GM15510 (cell line): Measurements from ENCODE around the gene GMIP.

Source experiments
- POLR2A ChIP-seq: IDR thresholded peaks from 3 replicates; pipeline ENCODE4 v1.6.1; 2011; ENCODE audit warnings: borderline replicate concordance; ENCODE audit not compliant: insufficient read length; ENCODE audit errors: extremely low read depth

The GMIP gene

GRCh38 chr19:19626516-19627472, 16.7 kb downstream of the GMIP start:
- no peak for TF ChIP-seq POLR2A

GRCh38 chr19:19624032-19624570, 19.4 kb downstream of the GMIP start:
- no peak for TF ChIP-seq POLR2A

DNA sequence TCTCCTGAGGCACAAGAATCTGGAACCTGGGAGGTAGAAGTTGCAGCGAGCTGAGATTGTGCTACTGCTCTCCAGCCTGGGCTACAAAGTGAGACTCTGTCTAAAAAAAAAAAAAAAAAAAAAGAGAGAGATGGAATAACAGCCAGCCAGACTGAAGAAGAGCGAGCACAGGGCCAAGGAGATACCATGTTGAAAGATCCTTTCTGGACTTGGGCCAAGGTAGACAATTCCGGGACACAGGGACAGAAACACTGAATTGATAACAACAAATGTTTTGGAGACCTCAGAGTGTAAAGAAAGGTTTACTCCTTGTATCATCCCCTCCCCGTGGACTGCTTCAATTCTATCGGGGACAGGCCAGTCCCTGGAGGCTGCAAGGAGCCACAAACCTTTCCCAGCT, 20.1 kb downstream of the GMIP start:
- TF ChIP-seq POLR2A, result no peak

- TF ChIP-seq POLR2A, result no peak
Observed at GRCh38 chr19:19619849-19620210, 23.6 kb downstream of the GMIP start.

DNA sequence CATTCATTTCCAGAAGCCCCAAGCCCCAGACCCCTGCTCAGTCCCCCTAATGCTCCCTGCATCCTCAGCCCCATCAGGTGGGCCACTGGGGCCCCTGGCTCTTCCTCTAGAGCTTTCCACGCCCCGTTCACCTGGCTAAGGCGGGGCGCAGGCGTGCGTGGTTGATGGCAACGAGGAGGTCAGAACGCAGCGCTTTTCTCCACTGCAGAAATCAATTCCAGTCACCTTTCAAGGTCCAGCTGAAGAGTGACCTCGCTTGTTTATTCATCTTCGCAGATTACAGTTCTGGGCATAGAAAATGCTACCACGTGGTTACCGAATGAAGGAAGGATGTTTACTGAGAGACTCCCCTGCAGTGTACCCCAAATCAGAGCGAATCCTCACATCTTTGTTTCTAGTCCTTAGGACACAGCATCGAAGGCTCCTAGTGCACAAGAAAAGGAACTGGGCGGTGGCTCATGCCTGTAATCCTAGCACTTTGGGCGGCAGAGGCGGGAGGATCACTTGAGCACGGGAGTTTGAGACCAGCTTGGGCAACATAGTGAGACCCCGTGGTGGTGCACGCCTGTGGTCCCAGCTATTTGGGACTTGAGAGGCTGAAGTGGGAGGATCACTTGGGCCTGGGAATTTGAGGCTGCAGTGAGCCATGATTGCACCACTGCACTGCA, 24.1 kb downstream of the GMIP start:
- TF ChIP-seq POLR2A, result no peak

- peak; percentile 55 for TF ChIP-seq POLR2A
Observed at GRCh38 chr19:19618219-19619051, 25.0 kb downstream of the GMIP start, which contains the start of gene PBX4. Gene PBX4 (minus strand): TSS chr19:19618687. CDS start chr19:19618629, 58 bp downstream.

- no peak for TF ChIP-seq POLR2A
Observed at GRCh38 chr19:19615086-19615485, 28.4 kb downstream of the GMIP start.

GRCh38 chr19:19613506-19613905, 30.0 kb downstream of the GMIP start:
- no peak for TF ChIP-seq POLR2A

DNA sequence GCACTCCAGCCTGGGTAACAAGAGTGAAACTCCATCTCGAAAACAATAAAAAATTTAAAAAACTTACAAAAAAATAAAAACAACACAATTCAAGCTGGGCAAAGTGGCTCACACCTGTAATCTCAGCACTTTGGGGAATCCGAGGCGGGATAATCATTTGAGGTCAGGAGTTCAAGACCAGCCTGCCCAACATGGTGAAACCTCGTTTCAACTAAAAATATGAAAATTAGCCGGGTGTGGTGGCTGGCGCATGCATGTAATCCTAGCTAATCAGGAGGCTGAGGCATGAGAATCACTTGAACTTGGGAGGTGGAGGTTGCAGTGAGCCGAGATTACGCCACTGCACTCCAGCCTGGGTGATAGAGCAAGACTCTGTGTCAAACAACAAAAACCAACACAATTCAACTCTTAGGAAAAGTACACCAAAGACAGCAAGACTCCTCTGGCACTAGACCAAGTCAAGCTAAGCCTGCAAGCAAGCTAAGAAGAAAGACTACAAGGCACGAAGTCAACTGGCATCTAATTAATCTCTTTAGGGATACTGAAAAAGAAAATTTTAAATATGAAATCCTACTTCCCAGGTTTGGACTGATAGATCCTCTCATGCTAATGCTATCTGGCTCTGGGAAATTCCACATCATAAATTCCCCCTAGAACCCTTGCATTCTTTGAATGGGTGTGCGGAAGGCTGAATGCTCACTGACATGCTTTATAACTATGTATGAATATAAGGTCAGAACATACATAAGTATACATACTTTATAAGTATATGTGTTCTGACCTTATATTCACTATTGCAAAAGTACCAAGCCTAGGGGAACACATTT, 32.9 kb downstream of the GMIP start:
- TF ChIP-seq POLR2A, result no peak

GRCh38 chr19:19606021-19606420, 37.4 kb downstream of the GMIP start:
- no peak for TF ChIP-seq POLR2A

- TF ChIP-seq POLR2A, result no peak
Observed at GRCh38 chr19:19602713-19603324, 40.6 kb downstream of the GMIP start.

GRCh38 chr19:19602136-19602712, 41.2 kb downstream of the GMIP start:
- TF ChIP-seq POLR2A, result no peak

- TF ChIP-seq POLR2A, result no peak
Observed at GRCh38 chr19:19600793-19601330, 42.6 kb downstream of the GMIP start.

DNA sequence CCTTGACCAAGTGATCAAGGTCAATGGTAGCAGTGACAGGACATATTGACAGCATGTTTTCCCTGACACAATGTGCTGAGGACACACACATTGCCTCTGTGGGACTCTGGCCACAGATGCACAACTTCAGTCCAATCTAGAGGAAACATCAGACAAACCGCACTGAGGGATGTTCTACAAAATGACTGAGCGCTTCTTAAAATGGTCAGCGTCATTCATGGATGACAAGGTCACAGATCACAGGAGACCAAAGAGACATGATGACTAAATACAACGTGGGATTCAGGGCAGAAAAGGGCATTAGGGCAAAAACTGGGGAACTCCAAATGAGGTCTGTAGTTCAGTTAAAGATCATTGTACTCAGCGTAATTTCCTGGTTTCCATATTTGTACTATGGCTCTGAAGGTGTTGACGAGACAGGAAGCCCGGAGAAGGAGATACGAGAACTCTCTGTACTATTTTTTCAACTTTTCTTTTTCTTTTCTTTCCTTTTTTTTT, 45.6 kb downstream of the GMIP start:
- TF ChIP-seq POLR2A, result no peak
